ENCODE measurements around the gene NDEL1.

NDEL1 gene

GRCh38 chr17:8477171-8477570 lies 41.5 kb downstream of the NDEL1 start:
- DNase-seq (ENCODE audit: low read depth in 1 of 2, low spot score in 1 of 2), result no peak
- TF ChIP-seq JUND (IDR thresholded peaks at IDR 0.05; ENCODE audit: low read depth), result no peak
- in situ Hi-C loops (cut with HindIII; ENCODE audit: low pct_unique_long_range_greater_than_20kb, low sequenced_read_pairs), result no loop called here

- DNase-seq (ENCODE audit: low read depth in 1 of 2, low spot score in 1 of 2), result no peak
- TF ChIP-seq JUND (IDR thresholded peaks at IDR 0.05; ENCODE audit: low read depth), result no peak
- in situ Hi-C loops (cut with HindIII; ENCODE audit: low pct_unique_long_range_greater_than_20kb, low sequenced_read_pairs), result no loop called here
Observed at GRCh38 chr17:8477715-8478441, 42.2 kb downstream of the NDEL1 start.

GRCh38 chr17:8479431-8479947 lies 43.8 kb downstream of the NDEL1 start:
- no peak for TF ChIP-seq JUND (IDR thresholded peaks at IDR 0.05; ENCODE audit: low read depth)
- no peak for DNase-seq (ENCODE audit: low read depth in 1 of 2, low spot score in 1 of 2)
- in situ Hi-C loops (cut with HindIII; ENCODE audit: low pct_unique_long_range_greater_than_20kb, low sequenced_read_pairs), result no loop called here

- DNase-seq (ENCODE audit: low read depth in 1 of 2, low spot score in 1 of 2), result no peak
- no peak for TF ChIP-seq JUND (IDR thresholded peaks at IDR 0.05; ENCODE audit: low read depth)
- in situ Hi-C loops (cut with HindIII; ENCODE audit: low pct_unique_long_range_greater_than_20kb, low sequenced_read_pairs), result no loop called here
Observed at GRCh38 chr17:8480011-8480976, 44.6 kb downstream of the NDEL1 start.

- DNase-seq (ENCODE audit: low read depth in 1 of 2, low spot score in 1 of 2), result peak in 1 of 2 experiments; percentile 26
- in situ Hi-C loops (cut with HindIII; ENCODE audit: low pct_unique_long_range_greater_than_20kb, low sequenced_read_pairs), result no loop called here
- no peak for TF ChIP-seq JUND (IDR thresholded peaks at IDR 0.05; ENCODE audit: low read depth)
Observed at GRCh38 chr17:8481089-8481488, 45.4 kb downstream of the NDEL1 start.

GRCh38 chr17:8481703-8482102 lies 46.0 kb downstream of the NDEL1 start:
- TF ChIP-seq JUND (IDR thresholded peaks at IDR 0.05; ENCODE audit: low read depth), result no peak
- in situ Hi-C loops (cut with HindIII; ENCODE audit: low pct_unique_long_range_greater_than_20kb, low sequenced_read_pairs), result no loop called here
- DNase-seq (ENCODE audit: low read depth in 1 of 2, low spot score in 1 of 2), result no peak

GRCh38 chr17:8482546-8482945 lies 46.9 kb downstream of the NDEL1 start:
- in situ Hi-C loops (cut with HindIII; ENCODE audit: low pct_unique_long_range_greater_than_20kb, low sequenced_read_pairs), result no loop called here
- no peak for TF ChIP-seq JUND (IDR thresholded peaks at IDR 0.05; ENCODE audit: low read depth)
- no peak for DNase-seq (ENCODE audit: low read depth in 1 of 2, low spot score in 1 of 2)

- in situ Hi-C loops (cut with HindIII; ENCODE audit: low pct_unique_long_range_greater_than_20kb, low sequenced_read_pairs), result no loop called here
- no peak for DNase-seq (ENCODE audit: low read depth in 1 of 2, low spot score in 1 of 2)
- TF ChIP-seq JUND (IDR thresholded peaks at IDR 0.05; ENCODE audit: low read depth), result no peak
Observed at GRCh38 chr17:8484465-8484864, 48.8 kb downstream of the NDEL1 start.

GRCh38 chr17:8485491-8485890 lies 49.8 kb downstream of the NDEL1 start:
- in situ Hi-C loops (cut with HindIII; ENCODE audit: low pct_unique_long_range_greater_than_20kb, low sequenced_read_pairs), result no loop called here
- no peak for DNase-seq (ENCODE audit: low read depth in 1 of 2, low spot score in 1 of 2)
- no peak for TF ChIP-seq JUND (IDR thresholded peaks at IDR 0.05; ENCODE audit: low read depth)

- no peak for TF ChIP-seq JUND (IDR thresholded peaks at IDR 0.05; ENCODE audit: low read depth)
- in situ Hi-C loops (cut with HindIII; ENCODE audit: low pct_unique_long_range_greater_than_20kb, low sequenced_read_pairs), result no loop called here
- DNase-seq (ENCODE audit: low read depth in 1 of 2, low spot score in 1 of 2), result no peak
Observed at GRCh38 chr17:8487130-8487645, 51.5 kb downstream of the NDEL1 start.

GRCh38 chr17:8487743-8488142 lies 52.1 kb downstream of the NDEL1 start:
- TF ChIP-seq JUND (IDR thresholded peaks at IDR 0.05; ENCODE audit: low read depth), result no peak
- in situ Hi-C loops (cut with HindIII; ENCODE audit: low pct_unique_long_range_greater_than_20kb, low sequenced_read_pairs), result no loop called here
- no peak for DNase-seq (ENCODE audit: low read depth in 1 of 2, low spot score in 1 of 2)

GRCh38 chr17:8488491-8488890 lies 52.8 kb downstream of the NDEL1 start:
- in situ Hi-C loops (cut with HindIII; ENCODE audit: low pct_unique_long_range_greater_than_20kb, low sequenced_read_pairs), result no loop called here
- no peak for DNase-seq (ENCODE audit: low read depth in 1 of 2, low spot score in 1 of 2)
- TF ChIP-seq JUND (IDR thresholded peaks at IDR 0.05; ENCODE audit: low read depth), result no peak

GRCh38 chr17:8488901-8489300 lies 53.2 kb downstream of the NDEL1 start:
- peak in 1 of 2 experiments; percentile 22 for DNase-seq (ENCODE audit: low read depth in 1 of 2, low spot score in 1 of 2)
- in situ Hi-C loops (cut with HindIII; ENCODE audit: low pct_unique_long_range_greater_than_20kb, low sequenced_read_pairs), result no loop called here
- no peak for TF ChIP-seq JUND (IDR thresholded peaks at IDR 0.05; ENCODE audit: low read depth)
